ENCODE data around the gene MYOCD.

Gene MYOCD

GRCh38 chr17:12721581-12721980 lies 55.9 kb downstream of the MYOCD start:
- DNase-seq: no peak

GRCh38 chr17:12722282-12722681 lies 56.6 kb downstream of the MYOCD start:
- no peak for DNase-seq

GRCh38 chr17:12726131-12726530 lies 60.4 kb downstream of the MYOCD start:
- DNase-seq: no peak

- no peak for DNase-seq
Observed at GRCh38 chr17:12727076-12727760, 61.5 kb downstream of the MYOCD start.

GRCh38 chr17:12727881-12728280 lies 62.2 kb downstream of the MYOCD start:
- no peak for DNase-seq

- DNase-seq: no peak
Observed at GRCh38 chr17:12729086-12729485, 63.4 kb downstream of the MYOCD start.

GRCh38 chr17:12730421-12730820 lies 64.7 kb downstream of the MYOCD start:
- no peak for DNase-seq

GRCh38 chr17:12730931-12731521 lies 65.3 kb downstream of the MYOCD start:
- no peak for DNase-seq

- no peak for DNase-seq
Observed at GRCh38 chr17:12731839-12732238, 66.1 kb downstream of the MYOCD start.

- no peak for DNase-seq
Observed at GRCh38 chr17:12732366-12732765, 66.7 kb downstream of the MYOCD start.

- DNase-seq: no peak
Observed at GRCh38 chr17:12734926-12735325, 69.2 kb downstream of the MYOCD start.

- no peak for DNase-seq
Observed at GRCh38 chr17:12735517-12735916, 69.8 kb downstream of the MYOCD start.

GRCh38 chr17:12736526-12736925 lies 70.8 kb downstream of the MYOCD start:
- DNase-seq: no peak

GRCh38 chr17:12737740-12738469 lies 72.2 kb downstream of the MYOCD start:
- no peak for DNase-seq

- DNase-seq: no peak
Observed at GRCh38 chr17:12738624-12739023, 72.9 kb downstream of the MYOCD start.

- DNase-seq: no peak
Observed at GRCh38 chr17:12739500-12739899, 73.8 kb downstream of the MYOCD start.

- no peak for DNase-seq
Observed at GRCh38 chr17:12743046-12743445, 77.4 kb downstream of the MYOCD start.

- no peak for DNase-seq
Observed at GRCh38 chr17:12744298-12744697, 78.6 kb downstream of the MYOCD start.

- no peak for DNase-seq
Observed at GRCh38 chr17:12744786-12745185, 79.1 kb downstream of the MYOCD start.

- no peak for DNase-seq
Observed at GRCh38 chr17:12745486-12745885, 79.8 kb downstream of the MYOCD start.

GRCh38 chr17:12756786-12757185 lies 91.1 kb downstream of the MYOCD start:
- no peak for DNase-seq

- no peak for DNase-seq
Observed at GRCh38 chr17:12759090-12759489, 93.4 kb downstream of the MYOCD start.

- DNase-seq: no peak
Observed at GRCh38 chr17:12765548-12765947, 99.9 kb downstream of the MYOCD start.

- no peak for DNase-seq
Observed at GRCh38 chr17:12768255-12768654, 102.6 kb downstream of the MYOCD start.

Measured in 8988T (cell line).